HCT116 (cell line): ENCODE results near the gene MAPK14. TPM values are rescaled to one million over a fixed set of nuclear protein-coding genes. Genes with fewer than 3 reads are reported as not detected.

Source experiments
- ATAC-seq: fragments of 200-7000 bp; cut with Tn5 transposase; 2 replicates; pipeline ENCODE4 v1.9.1; 2020; ENCODE audit warnings: mild to moderate bottlenecking, moderate library complexity
- BruUV-seq: library from RNA; stranded (reverse); fragments of 400-500 nt; replicated peaks from 2 replicates; lab custom pipeline; 2021; lab: Mats Ljungman, UMichigan
- CTCF ChIA-PET: fragments of 300-600 bp; sonication (Branson Sonifier 250); formaldehyde crosslinking; loops from one replicate; lab custom pipeline; 2021; ENCODE audit warnings: antibody characterized with exemption; lab: Charles Lee
- POLR2A ChIA-PET: fragments of 300-600, 350-600 bp; sonication (Branson Sonifier 250); formaldehyde crosslinking; loops from one replicate; lab custom pipeline; 2021; ENCODE audit warnings: antibody characterized with exemption; lab: Charles Lee
- RAD21 ChIA-PET, 2 experiments: fragments of 300-600 bp; sonication (Branson Sonifier 250); formaldehyde crosslinking; loops; one replicate each; lab custom pipeline; 2023; ENCODE audit warnings: low total read pairs in 2 of 2; ENCODE audit not compliant: uncharacterized antibody in 2 of 2, unreplicated experiment in 2 of 2, low non-redundant PET in 1 of 2; lab: Charles Lee
- DNase-seq: peaks from one replicate; pipeline ENCODE4 v3.0.0-alpha.2; 2010; ENCODE audit warnings: low read depth, low spot score
- H2AFZ ChIP-seq: fragments of 200-600 bp; shearing (Covaris generic), sonication (generic); 2 replicates; pipeline ENCODE4 v1.6.1; 2017; ENCODE audit warnings: low read depth, mixed run types, mixed read lengths, antibody characterized with exemption, low read length; ENCODE audit not compliant: poor library complexity, severe bottlenecking
- H3K27ac ChIP-seq: 2 replicates; pipeline ENCODE4 v1.5.1; 2012; ENCODE audit warnings: low read depth, low read length
- H3K27me3 ChIP-seq: fragments of 200-600 bp; sonication (generic); 2 replicates; pipeline ENCODE4 v1.6.1; 2016; ENCODE audit warnings: mixed run types, low read length, mixed read lengths; ENCODE audit not compliant: insufficient read depth
- H3K36me3 ChIP-seq, 2 experiments: fragments of 200-500 bp in 1 of 2; fragments of 200-600 bp in 1 of 2; sonication (Bioruptor generic) in 1 of 2; sonication (generic) in 1 of 2; 2 replicates each; pipeline versions ENCODE4 v1.5.1 to v1.6.1; 2014 to 2016; ENCODE audit warnings: low read length in 2 of 2, inconsistent platforms in 1 of 2, mixed read lengths in 1 of 2, mixed run types in 1 of 2; ENCODE audit not compliant: insufficient read depth in 2 of 2, control insufficient read depth in 1 of 2
- H3K4me1 ChIP-seq, 2 experiments: fragments of 200-600 bp in 1 of 2; sonication (generic) in 1 of 2; 2 replicates each; pipeline versions ENCODE4 v1.5.1 to v1.6.1; 2012 to 2017; ENCODE audit warnings: low read length in 2 of 2, inconsistent platforms in 1 of 2, mild to moderate bottlenecking in 1 of 2, mixed read lengths in 1 of 2, mixed run types in 1 of 2, moderate library complexity in 1 of 2; ENCODE audit not compliant: insufficient read depth in 2 of 2, control insufficient read depth in 1 of 2
- H3K4me2 ChIP-seq: fragments of 200-600 bp; sonication (generic); 2 replicates; pipeline ENCODE4 v1.6.1; 2017; ENCODE audit warnings: mixed run types, low read length, mixed read lengths
- H3K4me3 ChIP-seq, 2 experiments: fragments of 200-600 bp in 1 of 2; sonication (generic) in 1 of 2; replicated peaks in 1 of 2; 2 replicates each; pipeline ENCODE4 v1.5.1; 2011 to 2016; ENCODE audit warnings: low read length in 2 of 2, control low read depth in 1 of 2, low read depth in 1 of 2, mild to moderate bottlenecking in 1 of 2, mixed read lengths in 1 of 2, mixed run types in 1 of 2
- H3K79me2 ChIP-seq: fragments of 200-600 bp; sonication (generic); 2 replicates; pipeline ENCODE4 v1.6.1; 2017; ENCODE audit warnings: mild to moderate bottlenecking, mixed run types, low read length, moderate library complexity, mixed read lengths; ENCODE audit not compliant: insufficient read depth
- H3K9ac ChIP-seq: fragments of 200-600 bp; sonication (generic); 2 replicates; pipeline ENCODE4 v1.6.1; 2016; ENCODE audit warnings: low read length, mixed read lengths
- H3K9me2 ChIP-seq: fragments of 200-600 bp; sonication (generic), shearing (Covaris generic); 2 replicates; pipeline ENCODE4 v1.6.1; 2017; ENCODE audit warnings: mixed run types, mild to moderate bottlenecking, moderate library complexity; ENCODE audit not compliant: insufficient read depth
- H3K9me3 ChIP-seq, 2 experiments: fragments of 200-500 bp in 1 of 2; fragments of 200-600 bp in 1 of 2; sonication (Bioruptor generic) in 1 of 2; sonication (generic) in 1 of 2; 2 replicates each; pipeline ENCODE4 v1.6.1; 2014 to 2017; ENCODE audit warnings: low read length in 2 of 2, mixed read lengths in 2 of 2, inconsistent platforms in 1 of 2, low read depth in 1 of 2, mild to moderate bottlenecking in 1 of 2, mixed run types in 1 of 2, moderate library complexity in 1 of 2; ENCODE audit not compliant: control insufficient read depth in 1 of 2, insufficient read depth in 1 of 2
- H4K20me1 ChIP-seq: fragments of 200-600 bp; sonication (generic), shearing (Covaris generic); 2 replicates; pipeline ENCODE4 v1.6.1; 2017; ENCODE audit warnings: mixed run types, mild to moderate bottlenecking, moderate library complexity; ENCODE audit not compliant: insufficient read depth
- CBX3 ChIP-seq: IDR thresholded peaks from 2 replicates; pipeline ENCODE4 v1.6.1; 2012; ENCODE audit warnings: low read depth
- ELF1 ChIP-seq: IDR thresholded peaks from 2 replicates; pipeline ENCODE4 v1.6.1; 2012; ENCODE audit warnings: low read depth, borderline replicate concordance
- EZH2phosphoT487 ChIP-seq: fragments of 200-600 bp; IDR thresholded peaks from 2 replicates; pipeline ENCODE4 v1.6.1; 2018; ENCODE audit warnings: antibody characterized with exemption, borderline replicate concordance
- FOSL1 ChIP-seq: IDR thresholded peaks from 2 replicates; pipeline ENCODE4 v1.6.1; 2012; ENCODE audit warnings: low read depth
- JUND ChIP-seq: IDR thresholded peaks from 2 replicates; pipeline ENCODE4 v1.6.1; 2012
- POLR2A ChIP-seq: IDR thresholded peaks from 2 replicates; pipeline ENCODE4 v1.7.0; 2011; ENCODE audit warnings: borderline replicate concordance; ENCODE audit not compliant: insufficient read depth, insufficient read length; ENCODE audit errors: extremely low read depth
- RAD21 ChIP-seq: IDR thresholded peaks from 2 replicates; pipeline ENCODE4 v1.6.1; 2012; ENCODE audit warnings: low read depth, mild to moderate bottlenecking
- SIN3A ChIP-seq: IDR thresholded peaks from 2 replicates; pipeline ENCODE4 v1.6.1; 2012; ENCODE audit warnings: low read depth
- SP1 ChIP-seq: IDR thresholded peaks from 2 replicates; pipeline ENCODE4 v1.6.1; 2012; ENCODE audit warnings: low read depth
- SRF ChIP-seq: IDR thresholded peaks from 2 replicates; pipeline ENCODE4 v1.6.1; 2012; ENCODE audit warnings: low read depth
- ZFX ChIP-seq: fragments of 450-650 bp; IDR thresholded peaks from 2 replicates; pipeline ENCODE4 v1.6.1; 2017
- ZNF274 ChIP-seq: fragments of 200-500 bp; sonication (Bioruptor generic); IDR thresholded peaks from 2 replicates; pipeline ENCODE4 v1.6.1; 2014; ENCODE audit warnings: mild to moderate bottlenecking, low read depth, low read length, inconsistent platforms
- intact Hi-C: fragments of 100-400 bp; cut with micrococcal nuclease; formaldehyde crosslinking; loops from 2 replicates; pipeline ENCODE4 v1.10.0; 2022
- total RNA-seq: library from RNA; stranded (reverse); gene quantifications from one replicate; pipeline ENCODE4 v1.2.1, GENCODE V29; 2021; ENCODE audit not compliant: unreplicated experiment
- TF ChIP-seq, protein P1 (sequence below): IDR thresholded peaks from 2 replicates; pipeline ENCODE4 v1.6.1; 2012
- TF ChIP-seq, protein P2 (sequence below): IDR thresholded peaks from 2 replicates; pipeline ENCODE4 v1.6.1; 2012
- TF ChIP-seq, protein P3 (sequence below), 3 experiments: fragments of 200-600 bp in 1 of 3; sonication (generic) in 1 of 3; IDR thresholded peaks in 2 of 3; conservative IDR thresholded peaks in 1 of 3; 2 replicates each; pipeline ENCODE4 v1.5.1; 2012 to 2017; ENCODE audit warnings: low read depth in 2 of 3, low read length in 2 of 3, antibody characterized with exemption in 1 of 3, borderline replicate concordance in 1 of 3, control low read depth in 1 of 3, mild to moderate bottlenecking in 1 of 3, mixed read lengths in 1 of 3, mixed run types in 1 of 3, moderate library complexity in 1 of 3; ENCODE audit not compliant: insufficient read depth in 1 of 3
- TF ChIP-seq, protein P4 (sequence below): IDR thresholded peaks from 2 replicates; pipeline ENCODE4 v1.6.1; 2011; ENCODE audit warnings: mild to moderate bottlenecking, low read length, moderate library complexity; ENCODE audit not compliant: insufficient replicate concordance; ENCODE audit errors: extremely low read depth
- TF ChIP-seq, protein P5 (sequence below): IDR thresholded peaks from 2 replicates; pipeline ENCODE4 v1.6.1; 2012; ENCODE audit warnings: low read depth

Gene MAPK14
- total RNA-seq, 1 experiment from 2014 or later, result 34.2 TPM

DNA sequence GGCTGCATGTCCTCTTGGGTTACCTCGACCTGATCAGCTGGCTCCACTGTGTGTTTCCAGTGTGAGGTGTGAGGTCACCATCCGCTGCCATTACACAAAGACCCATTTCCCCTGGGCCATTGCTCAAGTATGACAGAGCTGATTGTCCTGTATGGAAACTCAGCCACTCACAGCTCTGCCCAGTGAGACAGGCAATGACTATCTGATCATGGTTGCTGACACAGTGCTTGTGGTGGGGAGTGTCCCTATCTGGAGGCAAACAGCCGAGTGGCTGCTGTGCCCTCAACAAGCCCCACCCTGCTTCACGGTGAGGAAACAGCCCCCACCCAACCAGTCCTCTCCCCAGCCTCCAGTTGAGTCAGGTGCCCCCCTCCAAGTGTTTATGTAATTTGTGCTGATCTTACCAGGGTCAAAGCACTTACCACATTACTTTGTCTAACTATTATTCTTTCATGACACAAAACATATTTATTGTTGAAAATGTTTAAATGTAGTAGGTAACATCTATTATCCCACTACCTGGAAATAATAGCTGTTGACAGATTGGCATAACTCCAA, 91.0 kb downstream of the MAPK14 start:
- Histone ChIP-seq H3K4me2 (no peak overlapping the region), H4K20me1 (no peaks in the 10 kb centered on the region), H2AFZ (no peak overlapping the region), H3K27ac (no peak overlapping the region), H3K36me3 (no peaks in the 10 kb centered on the region), H3K79me2 (no peaks in the 10 kb centered on the region), H3K4me3 (no peak overlapping the region), H3K4me1 (peaks cover 9 to 16% of the 10 kb centered on the region in 2 experiments; a peak in 2 of 4 replicates), H3K9ac (no peak overlapping the region), H3K27me3 (no peaks in the 10 kb centered on the region), H3K9me3 (no peaks in the 10 kb centered on the region), H3K9me2 (no peaks in the 10 kb centered on the region)
- no TSS peak for BruUV-seq
- POLR2A ChIA-PET, result no interaction called here
- ATAC-seq (no peak), DNase-seq (no peak)
- intact Hi-C loops, result no loop called here
- CTCF ChIA-PET, result no interaction called here
- no peak for TF ChIP-seq EZH2phosphoT487
- TF ChIP-seq, protein P1, sequence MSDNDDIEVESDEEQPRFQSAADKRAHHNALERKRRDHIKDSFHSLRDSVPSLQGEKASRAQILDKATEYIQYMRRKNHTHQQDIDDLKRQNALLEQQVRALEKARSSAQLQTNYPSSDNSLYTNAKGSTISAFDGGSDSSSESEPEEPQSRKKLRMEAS, result no peak
- TF ChIP-seq RAD21, result no peak
- TF ChIP-seq CBX3, result no peak
- TF ChIP-seq, protein P2, sequence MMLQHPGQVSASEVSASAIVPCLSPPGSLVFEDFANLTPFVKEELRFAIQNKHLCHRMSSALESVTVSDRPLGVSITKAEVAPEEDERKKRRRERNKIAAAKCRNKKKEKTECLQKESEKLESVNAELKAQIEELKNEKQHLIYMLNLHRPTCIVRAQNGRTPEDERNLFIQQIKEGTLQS, result no peak
- TF ChIP-seq ZNF274, result no peak
- TF ChIP-seq SIN3A, result no peak
- TF ChIP-seq POLR2A, result no peak
- TF ChIP-seq FOSL1, result no peak
- no peak for TF ChIP-seq SP1
- TF ChIP-seq, protein P3, sequence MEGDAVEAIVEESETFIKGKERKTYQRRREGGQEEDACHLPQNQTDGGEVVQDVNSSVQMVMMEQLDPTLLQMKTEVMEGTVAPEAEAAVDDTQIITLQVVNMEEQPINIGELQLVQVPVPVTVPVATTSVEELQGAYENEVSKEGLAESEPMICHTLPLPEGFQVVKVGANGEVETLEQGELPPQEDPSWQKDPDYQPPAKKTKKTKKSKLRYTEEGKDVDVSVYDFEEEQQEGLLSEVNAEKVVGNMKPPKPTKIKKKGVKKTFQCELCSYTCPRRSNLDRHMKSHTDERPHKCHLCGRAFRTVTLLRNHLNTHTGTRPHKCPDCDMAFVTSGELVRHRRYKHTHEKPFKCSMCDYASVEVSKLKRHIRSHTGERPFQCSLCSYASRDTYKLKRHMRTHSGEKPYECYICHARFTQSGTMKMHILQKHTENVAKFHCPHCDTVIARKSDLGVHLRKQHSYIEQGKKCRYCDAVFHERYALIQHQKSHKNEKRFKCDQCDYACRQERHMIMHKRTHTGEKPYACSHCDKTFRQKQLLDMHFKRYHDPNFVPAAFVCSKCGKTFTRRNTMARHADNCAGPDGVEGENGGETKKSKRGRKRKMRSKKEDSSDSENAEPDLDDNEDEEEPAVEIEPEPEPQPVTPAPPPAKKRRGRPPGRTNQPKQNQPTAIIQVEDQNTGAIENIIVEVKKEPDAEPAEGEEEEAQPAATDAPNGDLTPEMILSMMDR (IDR thresholded peaks at IDR 0.05 in 2 of 3, conservative IDR thresholded peaks at IDR 0.05 in 1 of 3; ENCODE audit: borderline replicate concordance in 1 of 3, insufficient read depth in 1 of 3, low read depth in 2 of 3, low read length in 2 of 3), result no peak
- no peak for TF ChIP-seq ELF1
- TF ChIP-seq JUND, result no peak
- no peak for TF ChIP-seq SRF
- TF ChIP-seq, protein P4, sequence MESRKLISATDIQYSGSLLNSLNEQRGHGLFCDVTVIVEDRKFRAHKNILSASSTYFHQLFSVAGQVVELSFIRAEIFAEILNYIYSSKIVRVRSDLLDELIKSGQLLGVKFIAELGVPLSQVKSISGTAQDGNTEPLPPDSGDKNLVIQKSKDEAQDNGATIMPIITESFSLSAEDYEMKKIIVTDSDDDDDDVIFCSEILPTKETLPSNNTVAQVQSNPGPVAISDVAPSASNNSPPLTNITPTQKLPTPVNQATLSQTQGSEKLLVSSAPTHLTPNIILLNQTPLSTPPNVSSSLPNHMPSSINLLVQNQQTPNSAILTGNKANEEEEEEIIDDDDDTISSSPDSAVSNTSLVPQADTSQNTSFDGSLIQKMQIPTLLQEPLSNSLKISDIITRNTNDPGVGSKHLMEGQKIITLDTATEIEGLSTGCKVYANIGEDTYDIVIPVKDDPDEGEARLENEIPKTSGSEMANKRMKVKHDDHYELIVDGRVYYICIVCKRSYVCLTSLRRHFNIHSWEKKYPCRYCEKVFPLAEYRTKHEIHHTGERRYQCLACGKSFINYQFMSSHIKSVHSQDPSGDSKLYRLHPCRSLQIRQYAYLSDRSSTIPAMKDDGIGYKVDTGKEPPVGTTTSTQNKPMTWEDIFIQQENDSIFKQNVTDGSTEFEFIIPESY, result no peak
- TF ChIP-seq, protein P5, sequence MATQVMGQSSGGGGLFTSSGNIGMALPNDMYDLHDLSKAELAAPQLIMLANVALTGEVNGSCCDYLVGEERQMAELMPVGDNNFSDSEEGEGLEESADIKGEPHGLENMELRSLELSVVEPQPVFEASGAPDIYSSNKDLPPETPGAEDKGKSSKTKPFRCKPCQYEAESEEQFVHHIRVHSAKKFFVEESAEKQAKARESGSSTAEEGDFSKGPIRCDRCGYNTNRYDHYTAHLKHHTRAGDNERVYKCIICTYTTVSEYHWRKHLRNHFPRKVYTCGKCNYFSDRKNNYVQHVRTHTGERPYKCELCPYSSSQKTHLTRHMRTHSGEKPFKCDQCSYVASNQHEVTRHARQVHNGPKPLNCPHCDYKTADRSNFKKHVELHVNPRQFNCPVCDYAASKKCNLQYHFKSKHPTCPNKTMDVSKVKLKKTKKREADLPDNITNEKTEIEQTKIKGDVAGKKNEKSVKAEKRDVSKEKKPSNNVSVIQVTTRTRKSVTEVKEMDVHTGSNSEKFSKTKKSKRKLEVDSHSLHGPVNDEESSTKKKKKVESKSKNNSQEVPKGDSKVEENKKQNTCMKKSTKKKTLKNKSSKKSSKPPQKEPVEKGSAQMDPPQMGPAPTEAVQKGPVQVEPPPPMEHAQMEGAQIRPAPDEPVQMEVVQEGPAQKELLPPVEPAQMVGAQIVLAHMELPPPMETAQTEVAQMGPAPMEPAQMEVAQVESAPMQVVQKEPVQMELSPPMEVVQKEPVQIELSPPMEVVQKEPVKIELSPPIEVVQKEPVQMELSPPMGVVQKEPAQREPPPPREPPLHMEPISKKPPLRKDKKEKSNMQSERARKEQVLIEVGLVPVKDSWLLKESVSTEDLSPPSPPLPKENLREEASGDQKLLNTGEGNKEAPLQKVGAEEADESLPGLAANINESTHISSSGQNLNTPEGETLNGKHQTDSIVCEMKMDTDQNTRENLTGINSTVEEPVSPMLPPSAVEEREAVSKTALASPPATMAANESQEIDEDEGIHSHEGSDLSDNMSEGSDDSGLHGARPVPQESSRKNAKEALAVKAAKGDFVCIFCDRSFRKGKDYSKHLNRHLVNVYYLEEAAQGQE, result no peak
- TF ChIP-seq ZFX, result no peak
- RAD21 ChIA-PET, result no interaction called here
